ENCODE data around the gene ADGRE2.

ADGRE2 gene

GRCh38 chr19:14703833-14704232 lies 74.5 kb downstream of the ADGRE2 start:
- TF ChIP-seq POLR2AphosphoS5 (IDR thresholded peaks at IDR 0.05; ENCODE audit: low read depth, low read length): no peak
- TF ChIP-seq SIN3A (IDR thresholded peaks at IDR 0.05; ENCODE audit: borderline replicate concordance, insufficient read depth, low read length): no peak
- no peak for TF ChIP-seq REST (IDR thresholded peaks at IDR 0.05; ENCODE audit: insufficient read depth in 1 of 2, low read depth in 2 of 2, low read length in 2 of 2)
- no peak for TF ChIP-seq TAF1 (IDR thresholded peaks at IDR 0.05; ENCODE audit: borderline replicate concordance, insufficient read depth, low read length)
- no peak for TF ChIP-seq FOXP2 (optimal IDR thresholded peaks at IDR 0.05; ENCODE audit: borderline replicate concordance, extremely low read depth, extremely low read length, insufficient read depth)

- TF ChIP-seq POLR2AphosphoS5 (IDR thresholded peaks at IDR 0.05; ENCODE audit: low read depth, low read length) (no peak), SIN3A (IDR thresholded peaks at IDR 0.05; ENCODE audit: borderline replicate concordance, insufficient read depth, low read length) (no peak)
These were observed 77.5 kb downstream of the ADGRE2 start for GRCh38 chr19:14700711-14701375.

- no peak for TF ChIP-seq REST (IDR thresholded peaks at IDR 0.05; ENCODE audit: insufficient read depth in 1 of 2, low read depth in 2 of 2, low read length in 2 of 2)
- no peak for TF ChIP-seq POLR2AphosphoS5 (IDR thresholded peaks at IDR 0.05; ENCODE audit: low read depth, low read length)
- no peak for TF ChIP-seq TAF1 (IDR thresholded peaks at IDR 0.05; ENCODE audit: borderline replicate concordance, insufficient read depth, low read length)
- no peak for TF ChIP-seq SIN3A (IDR thresholded peaks at IDR 0.05; ENCODE audit: borderline replicate concordance, insufficient read depth, low read length)
- no peak for TF ChIP-seq FOXP2 (optimal IDR thresholded peaks at IDR 0.05; ENCODE audit: borderline replicate concordance, extremely low read depth, extremely low read length, insufficient read depth)
These were observed 78.7 kb downstream of the ADGRE2 start for GRCh38 chr19:14699641-14700040.

GRCh38 chr19:14695471-14695870 lies 82.9 kb downstream of the ADGRE2 start:
- no peak for TF ChIP-seq SIN3A (IDR thresholded peaks at IDR 0.05; ENCODE audit: borderline replicate concordance, insufficient read depth, low read length)
- no peak for TF ChIP-seq TAF1 (IDR thresholded peaks at IDR 0.05; ENCODE audit: borderline replicate concordance, insufficient read depth, low read length)
- no peak for TF ChIP-seq REST (IDR thresholded peaks at IDR 0.05; ENCODE audit: insufficient read depth in 1 of 2, low read depth in 2 of 2, low read length in 2 of 2)
- no peak for TF ChIP-seq FOXP2 (optimal IDR thresholded peaks at IDR 0.05; ENCODE audit: borderline replicate concordance, extremely low read depth, extremely low read length, insufficient read depth)
- no peak for TF ChIP-seq POLR2AphosphoS5 (IDR thresholded peaks at IDR 0.05; ENCODE audit: low read depth, low read length)

- peak in 1 of 2 experiments; percentile 45; a peak in 1 of 4 replicates for TF ChIP-seq REST (IDR thresholded peaks at IDR 0.05; ENCODE audit: insufficient read depth in 1 of 2, low read depth in 2 of 2, low read length in 2 of 2)
- TF ChIP-seq TAF1 (IDR thresholded peaks at IDR 0.05; ENCODE audit: borderline replicate concordance, insufficient read depth, low read length): no peak
These were observed 83.6 kb downstream of the ADGRE2 start for GRCh38 chr19:14694641-14695266.
